Stimulated activated CD4-positive, alpha-beta T cell treated with anti-CD3 and anti-CD28 coated beads, Interleukin-2, amount 100 ng/mL, for 4 hours (primary cell): ENCODE results near the gene RPS6KB2.
"Not testable (repeated sequence)": the region's sequence is repeated elsewhere in the genome, so short reads cannot be mapped to it uniquely, and the experiment has no call there.

Experiments used
- DNase-seq: peaks from one replicate; pipeline ENCODE4 v3.0.0-alpha.2; 2020; ENCODE audit warnings: low read depth

Gene RPS6KB2

GRCh38 chr11:67466962-67467771 lies 38.9 kb downstream of the RPS6KB2 start:
- no peak for DNase-seq

GRCh38 chr11:67468056-67468455 lies 39.8 kb downstream of the RPS6KB2 start:
- DNase-seq, result no peak

- no peak for DNase-seq
Measured at GRCh38 chr11:67468456-67468758, 40.1 kb downstream of the RPS6KB2 start.

GRCh38 chr11:67468759-67469507 lies 40.6 kb downstream of the RPS6KB2 start, which contains the start of gene TMEM134:
Gene TMEM134, minus strand, starts transcription at chr11:67469251. Its CDS starts 59 bp downstream, at chr11:67469192.
- peak; percentile 87 for DNase-seq

- DNase-seq, result no peak
Measured at GRCh38 chr11:67469508-67469811, 41.2 kb downstream of the RPS6KB2 start.

GRCh38 chr11:67470337-67471002 lies 42.2 kb downstream of the RPS6KB2 start:
- no peak for DNase-seq

- no peak for DNase-seq
Measured at GRCh38 chr11:67472882-67473281, 44.6 kb downstream of the RPS6KB2 start.

GRCh38 chr11:67476692-67477091 lies 48.4 kb downstream of the RPS6KB2 start:
- DNase-seq, result not testable (repeated sequence)

GRCh38 chr11:67477344-67478050 lies 49.2 kb downstream of the RPS6KB2 start:
- DNase-seq, result not testable (repeated sequence)

- no peak for DNase-seq
Measured at GRCh38 chr11:67482275-67482826, 54.1 kb downstream of the RPS6KB2 start.

GRCh38 chr11:67482827-67483798 lies 54.8 kb downstream of the RPS6KB2 start, which contains the start of gene AIP:
Gene AIP, plus strand, starts transcription at chr11:67483026. Its CDS starts 133 bp downstream, at chr11:67483159.
- DNase-seq, result peak; percentile 96

GRCh38 chr11:67483831-67484665 lies 55.8 kb downstream of the RPS6KB2 start:
- DNase-seq, result no peak

GRCh38 chr11:67484847-67485311 lies 56.6 kb downstream of the RPS6KB2 start:
- DNase-seq, result no peak
